ENCODE results near the gene TMEM121.

GRCh38 chr14:105526776-105527380, 495 bp downstream of the TMEM121 start:
- TF ChIP-seq CTCF (IDR thresholded peaks at IDR 0.05; ENCODE audit: insufficient read depth, low read length, poor library complexity, severe bottlenecking) (no peak), EZH2phosphoT487 (conservative IDR thresholded peaks at IDR 0.05; ENCODE audit: low read length) (no peak)
